HFF-Myc (cell line): Measurements from ENCODE around the gene TRRAP.

Experiments used
- DNase-seq: peaks from one replicate; pipeline ENCODE4 v3.0.0-alpha.2; 2011; ENCODE audit warnings: low read depth; ENCODE audit errors: extremely low read depth
- H3K4me3 ChIP-seq: replicated peaks from 2 replicates; pipeline ENCODE4 v1.5.1; 2011; ENCODE audit warnings: low read depth, mild to moderate bottlenecking, control low read depth, low read length
- TF ChIP-seq, protein P1 (sequence below): IDR thresholded peaks from 2 replicates; pipeline ENCODE4 v1.5.1; 2012; ENCODE audit warnings: mild to moderate bottlenecking, low read depth, low read length, control low read depth; ENCODE audit errors: missing control alignments

TRRAP gene

GRCh38 chr7:98985406-98985805 lies 107.1 kb downstream of the TRRAP start:
- no peak for DNase-seq
- TF ChIP-seq, protein P1, sequence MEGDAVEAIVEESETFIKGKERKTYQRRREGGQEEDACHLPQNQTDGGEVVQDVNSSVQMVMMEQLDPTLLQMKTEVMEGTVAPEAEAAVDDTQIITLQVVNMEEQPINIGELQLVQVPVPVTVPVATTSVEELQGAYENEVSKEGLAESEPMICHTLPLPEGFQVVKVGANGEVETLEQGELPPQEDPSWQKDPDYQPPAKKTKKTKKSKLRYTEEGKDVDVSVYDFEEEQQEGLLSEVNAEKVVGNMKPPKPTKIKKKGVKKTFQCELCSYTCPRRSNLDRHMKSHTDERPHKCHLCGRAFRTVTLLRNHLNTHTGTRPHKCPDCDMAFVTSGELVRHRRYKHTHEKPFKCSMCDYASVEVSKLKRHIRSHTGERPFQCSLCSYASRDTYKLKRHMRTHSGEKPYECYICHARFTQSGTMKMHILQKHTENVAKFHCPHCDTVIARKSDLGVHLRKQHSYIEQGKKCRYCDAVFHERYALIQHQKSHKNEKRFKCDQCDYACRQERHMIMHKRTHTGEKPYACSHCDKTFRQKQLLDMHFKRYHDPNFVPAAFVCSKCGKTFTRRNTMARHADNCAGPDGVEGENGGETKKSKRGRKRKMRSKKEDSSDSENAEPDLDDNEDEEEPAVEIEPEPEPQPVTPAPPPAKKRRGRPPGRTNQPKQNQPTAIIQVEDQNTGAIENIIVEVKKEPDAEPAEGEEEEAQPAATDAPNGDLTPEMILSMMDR, result no peak
- no peak overlapping the region for H3K4me3 ChIP-seq

DNA sequence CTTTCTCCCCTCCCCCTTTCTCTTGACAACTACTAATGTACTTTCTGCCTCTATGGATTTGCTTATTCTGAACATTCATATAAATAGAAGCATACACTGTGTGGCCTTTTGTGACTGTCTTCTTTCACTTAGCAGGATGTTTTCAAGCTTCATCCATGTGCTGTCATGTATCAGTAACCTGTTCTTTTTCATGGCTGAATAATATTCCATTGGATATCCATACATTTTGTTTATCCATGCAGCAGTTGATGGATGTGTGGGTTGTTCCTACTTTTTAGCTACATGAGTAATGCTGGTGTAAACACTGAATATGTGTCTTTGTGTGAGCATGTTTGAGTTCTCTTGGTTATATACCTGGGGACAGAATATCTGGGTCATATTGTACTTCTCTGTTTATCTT lies 107.6 kb downstream of the TRRAP start:
- TF ChIP-seq, protein P1, result no peak
- H3K4me3 ChIP-seq, result no peak overlapping the region
- DNase-seq, result no peak

- H3K4me3 ChIP-seq, result no peak overlapping the region
- no peak for DNase-seq
- TF ChIP-seq, protein P1, result no peak
Measured at GRCh38 chr7:98988641-98989040, 110.3 kb downstream of the TRRAP start.

- TF ChIP-seq, protein P1, result no peak
- H3K4me3 ChIP-seq, result no peak overlapping the region
- DNase-seq, result no peak
Measured at GRCh38 chr7:98990356-98990755, 112.0 kb downstream of the TRRAP start.

GRCh38 chr7:98991141-98991540 lies 112.8 kb downstream of the TRRAP start:
- H3K4me3 ChIP-seq, result no peak overlapping the region
- no peak for DNase-seq
- TF ChIP-seq, protein P1, result no peak

DNA sequence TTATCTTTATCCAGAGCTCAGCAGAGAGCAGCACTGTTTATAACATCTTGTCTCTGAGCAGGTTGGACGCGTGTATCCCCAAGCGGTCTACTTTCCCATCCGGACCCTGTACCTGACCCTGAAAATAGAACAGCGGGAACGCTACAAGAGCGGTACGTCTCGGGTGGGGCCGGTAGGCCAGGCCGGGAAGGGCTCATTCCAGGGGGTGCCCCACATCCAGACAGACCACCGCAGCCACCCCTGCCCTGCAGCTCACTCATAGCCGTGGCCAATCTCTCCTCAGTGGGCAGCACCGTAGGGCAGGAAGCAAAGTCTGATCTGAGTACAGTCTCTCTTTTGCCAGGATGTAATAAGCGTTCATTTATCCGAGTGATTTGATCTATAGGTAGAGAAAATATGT lies 113.7 kb downstream of the TRRAP start:
- TF ChIP-seq, protein P1, result no peak
- no peak for DNase-seq
- H3K4me3 ChIP-seq, result no peak overlapping the region
